HepG2 (cell line): Measurements from ENCODE around the gene MTHFD1L. TPM values are rescaled to one million over a fixed set of nuclear protein-coding genes. Genes with fewer than 3 reads are reported as not detected.
A peak's percentile ranks its signal among the peaks of the same experiment; 100 is the strongest.

Experiments used
- ATAC-seq: fragments of 200-7000 bp; cut with Tn5 transposase; 3 replicates; pipeline ENCODE4 v1.9.1; 2020; ENCODE audit warnings: mild to moderate bottlenecking, moderate library complexity
- BruUV-seq: library from RNA; stranded (reverse); fragments of 400-500 nt; replicated peaks from 2 replicates; lab custom pipeline; 2021; lab: Mats Ljungman, UMichigan
- CTCF ChIA-PET: fragments of 300-600 bp; formaldehyde crosslinking; extraction: SDS; loops from one replicate; lab custom pipeline; 2021; ENCODE audit warnings: low total read pairs, inconsistent platforms, low intra/inter-chr PET ratio; lab: Yijun Ruan, JAX
- POLR2A ChIA-PET: fragments of 350-600 bp; sonication (Branson Sonifier 250); formaldehyde crosslinking; loops from one replicate; lab custom pipeline; 2020; ENCODE audit warnings: antibody characterized with exemption, inconsistent platforms; lab: Yijun Ruan, JAX
- DNase-seq: peaks from one replicate; pipeline ENCODE4 v3.0.0-alpha.2; 2015; ENCODE audit warnings: low spot score
- FAIRE-seq: peaks from 3 replicates; lab custom pipeline; 2011; peaks lifted over from hg19 to GRCh38; lab: Jason Lieb, UNC
- H2AFZ ChIP-seq: one replicate; pipeline ENCODE4 v1.6.1; 2011; ENCODE audit warnings: low read length, inconsistent platforms
- H3K27ac ChIP-seq: fragments of 300-600 bp; 3 replicates; pipeline ENCODE4 v1.8.0; 2011; ENCODE audit warnings: mixed run types, mild to moderate bottlenecking, mixed read lengths, low read length, inconsistent platforms; ENCODE audit not compliant: insufficient read depth; ENCODE audit errors: extremely low read length
- H3K27me3 ChIP-seq, 2 experiments: fragments of 200-600 bp in 1 of 2; 2 replicates in 1 of 2; 3 replicates in 1 of 2; pipeline versions ENCODE4 v1.6.0 to v1.8.0; 2011; ENCODE audit warnings: low read length in 2 of 2, mild to moderate bottlenecking in 2 of 2, moderate library complexity in 2 of 2, inconsistent platforms in 1 of 2; ENCODE audit not compliant: insufficient read depth in 2 of 2, control insufficient read depth in 1 of 2
- H3K36me3 ChIP-seq, 2 experiments: fragments of 200-600 bp in 1 of 2; replicated peaks in 1 of 2; 2 replicates in 1 of 2; 3 replicates in 1 of 2; pipeline versions ENCODE4 v1.5.1 to v1.8.0; 2011; ENCODE audit warnings: low read length in 2 of 2, inconsistent platforms in 1 of 2; ENCODE audit not compliant: insufficient read depth in 2 of 2, control insufficient read depth in 1 of 2
- H3K4me1 ChIP-seq: 2 replicates; pipeline ENCODE4 v1.5.1; 2012; ENCODE audit warnings: low read length, inconsistent platforms; ENCODE audit not compliant: insufficient read depth
- H3K4me2 ChIP-seq: 2 replicates; pipeline ENCODE4 v1.6.0; 2011; ENCODE audit warnings: low read depth, low read length, inconsistent platforms
- H3K4me3 ChIP-seq, 3 experiments: fragments of 200-600 bp in 1 of 3; sonication (generic), shearing (Covaris generic) in 1 of 3; replicated peaks in 1 of 3; 2 replicates each; pipeline ENCODE4 v1.5.1; 2011 to 2016; ENCODE audit warnings: low read length in 3 of 3, inconsistent platforms in 2 of 3, low read depth in 2 of 3, mild to moderate bottlenecking in 2 of 3, control low read depth in 1 of 3, mixed read lengths in 1 of 3; ENCODE audit not compliant: insufficient read depth in 1 of 3
- H3K79me2 ChIP-seq: one replicate; pipeline ENCODE4 v1.6.1; 2011; ENCODE audit warnings: low read length, inconsistent platforms; ENCODE audit not compliant: insufficient read depth
- H3K9ac ChIP-seq: 2 replicates; pipeline ENCODE4 v1.6.0; 2011; ENCODE audit warnings: mild to moderate bottlenecking, low read depth, low read length, inconsistent platforms; ENCODE audit not compliant: insufficient read depth
- H3K9me3 ChIP-seq: 2 replicates; pipeline ENCODE4 v1.5.1; 2012; ENCODE audit warnings: mild to moderate bottlenecking, low read length
- H4K20me1 ChIP-seq: 2 replicates; pipeline ENCODE4 v1.6.0; 2011; ENCODE audit warnings: inconsistent platforms, mild to moderate bottlenecking, low read length, moderate library complexity; ENCODE audit not compliant: insufficient read depth
- CC2D1A ChIP-seq: sonication (generic); formaldehyde crosslinking; IDR thresholded peaks from 2 replicates; pipeline ENCODE4 v1.8.1; 2023; ENCODE audit warnings: mild to moderate bottlenecking, missing genetic modification reagents
- JDP2 ChIP-seq: sonication (generic); formaldehyde crosslinking; IDR thresholded peaks from 2 replicates; pipeline ENCODE4 v1.8.1; 2022; ENCODE audit warnings: missing genetic modification reagents, borderline replicate concordance
- KLF16 ChIP-seq, 2 experiments: sonication (generic) in 1 of 2; formaldehyde crosslinking in 1 of 2; IDR thresholded peaks; 2 replicates each; pipeline versions ENCODE4 v1.6.1 to v1.8.0; 2016 to 2023; ENCODE audit warnings: missing genetic modification reagents in 2 of 2, missing compliant biosample characterization in 1 of 2
- KMT2B ChIP-seq: IDR thresholded peaks from 2 replicates; pipeline ENCODE4 v1.6.1; 2016; ENCODE audit warnings: missing genetic modification reagents, missing compliant biosample characterization
- NFYC ChIP-seq: IDR thresholded peaks from 2 replicates; pipeline ENCODE4 v1.6.1; 2016; ENCODE audit warnings: missing genetic modification reagents, missing compliant biosample characterization
- SMYD3 ChIP-seq: sonication (generic); formaldehyde crosslinking; IDR thresholded peaks from 2 replicates; pipeline ENCODE4 v1.8.1; 2023; ENCODE audit warnings: mild to moderate bottlenecking, missing genetic modification reagents
- SNRNP70 ChIP-seq: fragments of 200-400 bp; formaldehyde crosslinking; IDR thresholded peaks from 2 replicates; pipeline ENCODE4 v1.6.1; 2017; ENCODE audit warnings: mild to moderate bottlenecking, low read depth, low read length, moderate library complexity
- SOX13 ChIP-seq, 3 experiments: fragments of 450-650 bp in 1 of 3; sonication (generic) in 1 of 3; formaldehyde crosslinking in 1 of 3; IDR thresholded peaks in 2 of 3; conservative IDR thresholded peaks in 1 of 3; 2 replicates each; pipeline versions ENCODE4 v1.5.0 to v1.6.1; 2016 to 2020; ENCODE audit warnings: antibody characterized with exemption in 1 of 3, mild to moderate bottlenecking in 1 of 3, missing compliant biosample characterization in 1 of 3, missing genetic modification reagents in 1 of 3, moderate library complexity in 1 of 3
- SOX5 ChIP-seq: IDR thresholded peaks from 2 replicates; pipeline ENCODE4 v1.6.1; 2016; ENCODE audit warnings: borderline replicate concordance
- SOX6 ChIP-seq, 2 experiments: fragments of 450-650 bp in 1 of 2; sonication (generic) in 1 of 2; formaldehyde crosslinking in 1 of 2; IDR thresholded peaks; 2 replicates each; pipeline versions ENCODE4 v1.4.0 to v1.6.1; 2017 to 2020; ENCODE audit warnings: antibody characterized with exemption in 1 of 2, mild to moderate bottlenecking in 1 of 2, missing genetic modification reagents in 1 of 2
- TBX3 ChIP-seq: fragments of 450-650 bp; IDR thresholded peaks from 2 replicates; pipeline ENCODE4 v1.6.1; 2017; ENCODE audit warnings: antibody characterized with exemption, mild to moderate bottlenecking, inconsistent platforms, borderline replicate concordance
- TCF7 ChIP-seq: sonication (generic); IDR thresholded peaks from 2 replicates; pipeline ENCODE4 v1.6.1; 2016; ENCODE audit warnings: antibody characterized with exemption, low read depth
- ZNF225 ChIP-seq: sonication (generic); formaldehyde crosslinking; IDR thresholded peaks from 2 replicates; pipeline ENCODE4 v1.4.0; 2020; ENCODE audit warnings: mild to moderate bottlenecking, missing genetic modification reagents
- ZNF263 ChIP-seq: sonication (generic); formaldehyde crosslinking; IDR thresholded peaks from 2 replicates; pipeline ENCODE4 v1.4.0; 2020; ENCODE audit warnings: missing genetic modification reagents
- ZNF446 ChIP-seq: sonication (generic); formaldehyde crosslinking; IDR thresholded peaks from 2 replicates; pipeline ENCODE4 v1.5.0; 2020; ENCODE audit warnings: mild to moderate bottlenecking, missing genetic modification reagents
- ZNF546 ChIP-seq: sonication (generic); formaldehyde crosslinking; conservative IDR thresholded peaks from 2 replicates; pipeline ENCODE4 v1.8.1; 2023; ENCODE audit warnings: mild to moderate bottlenecking, missing genetic modification reagents
- WGBS: methylation state at CpG from one replicate; pipeline ENCODE4 v1.1.6; 2017; ENCODE audit warnings: low lambda C conversion rate; 5-methylcytosine and 5-hydroxymethylcytosine counted together
- in situ Hi-C: cut with HindIII; loops from 2 replicates; pipeline ENCODE4 v1.10.0; 2017; ENCODE audit warnings: low pct_unique_long_range_greater_than_20kb; ENCODE audit not compliant: extremely low pct_ligation_motif_present
- intact Hi-C: fragments of 100-400 bp; cut with micrococcal nuclease; formaldehyde crosslinking; loops from one replicate; pipeline ENCODE4 v1.10.0; 2022; ENCODE audit not compliant: unreplicated experiment
- polyA plus RNA-seq, 8 experiments: library from polyadenylated mRNA; depleted of rRNA in 3 of 8; stranded (reverse) in 7 of 8; unstranded in 1 of 8; fragments of >200 nt; fragmentation: Illumina TruSeq in 4 of 8; extraction: Trizol in 4 of 8; gene quantifications; 2 replicates each; pipeline versions ENCODE4 v1.2.1 to v1.2.3, GENCODE V29; 2011 to 2016; ENCODE audit warnings: low read depth in 4 of 8, missing spikeins in 1 of 8, mixed read lengths in 1 of 8; ENCODE audit not compliant: insufficient read depth in 1 of 8
- total RNA-seq, 5 experiments: library from RNA; depleted of rRNA; stranded (reverse); fragments of >200 nt; fragmentation: Illumina TruSeq; extraction: Trizol; gene quantifications; 2 replicates each; pipeline ENCODE4 v1.2.3, GENCODE V29; 2016; ENCODE audit warnings: low read depth in 1 of 5
- TF ChIP-seq, protein P1 (sequence below): sonication (generic); formaldehyde crosslinking; IDR thresholded peaks from 2 replicates; pipeline ENCODE4 v1.4.0; 2020; ENCODE audit warnings: mild to moderate bottlenecking, missing genetic modification reagents
- TF ChIP-seq, protein P2 (sequence below): sonication (generic); formaldehyde crosslinking; IDR thresholded peaks from 2 replicates; pipeline ENCODE4 v1.8.0; 2023; ENCODE audit warnings: mild to moderate bottlenecking, missing genetic modification reagents

Gene MTHFD1L
- total and polyA plus RNA-seq, 2 of the 13 experiments (the other 11 are each of a cell fraction or from before 2014, with no cell fraction given), result 24.0 to 39.6 TPM

DNA sequence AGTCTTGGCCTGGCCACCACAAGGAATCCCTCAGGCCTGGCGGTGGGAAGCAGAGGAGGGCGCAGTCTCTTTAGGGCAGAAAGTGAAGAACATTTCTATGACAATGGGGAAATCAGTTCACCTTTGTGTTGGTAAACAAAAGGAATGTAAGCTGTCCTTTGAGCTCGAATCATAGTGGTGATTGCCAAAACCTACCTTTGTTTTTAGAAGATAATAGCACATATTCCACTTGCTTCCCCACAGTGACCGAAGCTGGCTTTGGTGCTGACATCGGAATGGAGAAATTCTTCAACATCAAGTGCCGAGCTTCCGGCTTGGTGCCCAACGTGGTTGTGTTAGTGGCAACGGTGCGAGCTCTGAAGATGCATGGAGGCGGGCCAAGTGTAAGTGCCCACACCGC, 144.1 kb downstream of the MTHFD1L start:
- H3K4me3 ChIP-seq, result no peak overlapping the region
- CTCF ChIA-PET, result no interaction called here
- H3K9me3 ChIP-seq, result no peaks in the 10 kb centered on the region
- ATAC-seq (no peak), FAIRE-seq (no peak), DNase-seq (no peak)
- H3K4me2 ChIP-seq, result no peak overlapping the region
- H3K27ac ChIP-seq, result no peak overlapping the region
- H3K36me3 ChIP-seq, result peaks cover 4 to 20% of the 10 kb centered on the region in 2 experiments
- intact Hi-C loops, result no loop called here
- no TSS peak for BruUV-seq
- POLR2A ChIA-PET, result interaction anchor here (0.8 kb wide), 1 partner anchor 316 kb away, joined by 3 read pairs; no protein-coding TSS in a partner anchor
- in situ Hi-C loops, result no loop called here
- no peak overlapping the region for H3K9ac ChIP-seq
- no peaks in the 10 kb centered on the region for H3K79me2 ChIP-seq
- WGBS, result 96% methylated on average over 12 of the region's 12 CpGs
- H2AFZ ChIP-seq, result no peak overlapping the region
- no peaks in the 10 kb centered on the region; the same call in 1 of the 2 replicates for H4K20me1 ChIP-seq
- H3K27me3 ChIP-seq, result no peaks in the 10 kb centered on the region
- TF ChIP-seq KLF16 (CRISPR knock-in tag; IDR thresholded peaks at IDR 0.05), result no peak
- no peak for TF ChIP-seq TBX3
- TF ChIP-seq KMT2B (CRISPR knock-in tag), result no peak
- no peak for TF ChIP-seq SOX13 (IDR thresholded peaks at IDR 0.05)
- TF ChIP-seq SOX13 (CRISPR knock-in tag; conservative IDR thresholded peaks at IDR 0.05 in 1 of 2, IDR thresholded peaks at IDR 0.05 in 1 of 2), result peak in 1 of 2 experiments; percentile 57; a peak in 1 of 4 replicates
- 0 out of 2 replicates have a peak, but pooled peaks have one; percentile 21 for TF ChIP-seq SOX5 (CRISPR knock-in tag)
- no peak for TF ChIP-seq ZNF225 (CRISPR knock-in tag)
- no peak for TF ChIP-seq SOX6 (IDR thresholded peaks at IDR 0.05)
- TF ChIP-seq SOX6 (CRISPR knock-in tag; IDR thresholded peaks at IDR 0.05), result peak; percentile 60
- TF ChIP-seq, all 625 proteins: peak for 3
- H3K4me1 ChIP-seq, result peaks cover 35% of the 10 kb centered on the region

DNA sequence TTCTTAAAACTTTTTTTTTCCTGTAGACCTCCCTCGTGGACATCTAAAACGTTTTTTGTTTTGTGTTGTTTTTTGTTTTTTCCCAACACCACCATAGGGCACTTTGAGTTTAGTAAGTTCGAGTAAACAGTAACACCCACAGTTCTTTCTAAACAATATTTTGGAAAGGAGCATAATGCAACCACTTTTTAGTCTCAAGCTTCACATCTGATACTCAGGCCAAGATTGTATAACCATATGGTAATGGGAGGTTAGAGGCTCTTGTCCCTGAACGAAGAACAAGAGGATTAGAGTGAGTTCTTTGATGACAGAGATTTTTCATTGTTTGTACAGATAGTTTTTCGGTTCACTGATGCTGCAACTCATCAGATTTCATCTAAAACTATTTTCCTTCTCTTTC, 144.6 kb downstream of the MTHFD1L start:
- no peak overlapping the region for H2AFZ ChIP-seq
- ATAC-seq (no peak), FAIRE-seq (no peak), DNase-seq (no peak)
- H3K4me3 ChIP-seq, result no peak overlapping the region
- WGBS, result 88% methylated on average over 5 of the region's 5 CpGs
- intact Hi-C loops, result loop anchor here (5.0 to 10.0 kb wide), 3 partner anchors 55 to 115 kb away; no protein-coding TSS in a partner anchor
- H3K4me1 ChIP-seq, result peaks cover 35% of the 10 kb centered on the region
- H3K36me3 ChIP-seq, result peaks cover 6 to 24% of the 10 kb centered on the region in 2 experiments
- no peaks in the 10 kb centered on the region for H3K9me3 ChIP-seq
- H4K20me1 ChIP-seq, result no peaks in the 10 kb centered on the region; the same call in 1 of the 2 replicates
- no peak overlapping the region for H3K4me2 ChIP-seq
- ChIA-PET CTCF (no interaction called here), POLR2A (interaction anchor here (0.8 kb wide), 1 partner anchor 316 kb away, joined by 3 read pairs; no protein-coding TSS in a partner anchor)
- no peak overlapping the region for H3K9ac ChIP-seq
- in situ Hi-C loops, result loop anchor here (5.0 kb wide), 1 partner anchor 317 kb away; no protein-coding TSS in a partner anchor
- no peak overlapping the region for H3K27ac ChIP-seq
- no TSS peak for BruUV-seq
- no peaks in the 10 kb centered on the region for H3K79me2 ChIP-seq
- H3K27me3 ChIP-seq, result no peaks in the 10 kb centered on the region
- TF ChIP-seq JDP2 (CRISPR knock-in tag), result no peak
- no peak for TF ChIP-seq ZNF263
- TF ChIP-seq, protein P1, sequence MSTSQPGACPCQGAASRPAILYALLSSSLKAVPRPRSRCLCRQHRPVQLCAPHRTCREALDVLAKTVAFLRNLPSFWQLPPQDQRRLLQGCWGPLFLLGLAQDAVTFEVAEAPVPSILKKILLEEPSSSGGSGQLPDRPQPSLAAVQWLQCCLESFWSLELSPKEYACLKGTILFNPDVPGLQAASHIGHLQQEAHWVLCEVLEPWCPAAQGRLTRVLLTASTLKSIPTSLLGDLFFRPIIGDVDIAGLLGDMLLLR (CRISPR knock-in tag), result no peak
- TF ChIP-seq TCF7, result no peak
- TF ChIP-seq ZNF446, result no peak
- no peak for TF ChIP-seq SMYD3 (CRISPR knock-in tag)
- no peak for TF ChIP-seq SNRNP70
- TF ChIP-seq ZNF546 (CRISPR knock-in tag), result no peak
- no peak for TF ChIP-seq CC2D1A
- TF ChIP-seq, protein P2, sequence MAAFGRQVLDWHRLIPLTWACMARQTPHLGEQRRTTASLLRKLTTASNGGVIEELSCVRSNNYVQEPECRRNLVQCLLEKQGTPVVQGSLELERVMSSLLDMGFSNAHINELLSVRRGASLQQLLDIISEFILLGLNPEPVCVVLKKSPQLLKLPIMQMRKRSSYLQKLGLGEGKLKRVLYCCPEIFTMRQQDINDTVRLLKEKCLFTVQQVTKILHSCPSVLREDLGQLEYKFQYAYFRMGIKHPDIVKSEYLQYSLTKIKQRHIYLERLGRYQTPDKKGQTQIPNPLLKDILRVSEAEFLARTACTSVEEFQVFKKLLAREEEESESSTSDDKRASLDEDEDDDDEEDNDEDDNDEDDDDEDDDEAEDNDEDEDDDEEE (CRISPR knock-in tag), result no peak
- no peak for TF ChIP-seq NFYC (CRISPR knock-in tag)
